IMR-90 (cell line): ENCODE measurements around the gene RARRES2. TPM values are rescaled to one million over a fixed set of nuclear protein-coding genes. Genes with fewer than 3 reads are reported as not detected.

ENCODE experiments used
- ATAC-seq: fragments of 200-7000 bp; cut with Tn5 transposase; 2 replicates; pipeline ENCODE4 v1.9.1; 2020; ENCODE audit warnings: low read depth, mild to moderate bottlenecking, moderate library complexity
- BruUV-seq: library from RNA; stranded (reverse); fragments of 400-500 nt; replicated peaks from 2 replicates; lab custom pipeline; 2021; lab: Mats Ljungman, UMichigan
- CTCF ChIA-PET: fragments of 300-600 bp; formaldehyde crosslinking; extraction: SDS; loops from one replicate; lab custom pipeline; 2021; ENCODE audit warnings: antibody characterized with exemption; lab: Yijun Ruan, JAX
- POLR2A ChIA-PET: fragments of 300-600 bp; sonication (Branson Sonifier 250); formaldehyde crosslinking; loops from one replicate; lab custom pipeline; 2022; ENCODE audit warnings: antibody characterized with exemption; ENCODE audit not compliant: unreplicated experiment; lab: Charles Lee
- DNase-seq: peaks from one replicate; pipeline ENCODE4 v3.0.0; 2013
- H2AFZ ChIP-seq: replicated peaks from 2 replicates; pipeline ENCODE3; 2013; ENCODE audit warnings: low read length, mild to moderate bottlenecking; ENCODE audit not compliant: poor library complexity
- H2AK5ac ChIP-seq: 2 replicates; pipeline ENCODE4 v1.6.1; 2013; ENCODE audit warnings: low read depth, low read length, inconsistent platforms
- H2AK9ac ChIP-seq: replicated peaks from 2 replicates; pipeline ENCODE3; 2013; ENCODE audit warnings: mild to moderate bottlenecking, low read depth, low read length, moderate library complexity; ENCODE audit not compliant: poor library complexity
- H2BK120ac ChIP-seq: 2 replicates; pipeline ENCODE4 v1.6.1; 2013; ENCODE audit warnings: low read depth, low read length, inconsistent platforms
- H2BK15ac ChIP-seq: 3 replicates; pipeline ENCODE4 v1.6.1; 2013; ENCODE audit warnings: low read depth, low read length, inconsistent platforms
- H2BK20ac ChIP-seq: 2 replicates; pipeline ENCODE4 v1.6.1; 2013; ENCODE audit warnings: low read depth, mild to moderate bottlenecking, inconsistent platforms, low read length, moderate library complexity
- H2BK5ac ChIP-seq: 2 replicates; pipeline ENCODE4 v1.6.1; 2013; ENCODE audit warnings: mild to moderate bottlenecking, low read depth, low read length, inconsistent platforms; ENCODE audit not compliant: poor library complexity, severe bottlenecking
- H3K14ac ChIP-seq: replicated peaks from 2 replicates; pipeline ENCODE4 v1.6.1; 2013; ENCODE audit warnings: low read depth, low read length, inconsistent platforms
- H3K18ac ChIP-seq: 2 replicates; pipeline ENCODE4 v1.6.1; 2013; ENCODE audit warnings: low read depth, low read length, control low read depth
- H3K23ac ChIP-seq: 2 replicates; pipeline ENCODE4 v1.6.1; 2013; ENCODE audit warnings: low read depth, low read length, inconsistent platforms
- H3K27ac ChIP-seq: 2 replicates; pipeline ENCODE4 v1.5.1; 2013; ENCODE audit warnings: mild to moderate bottlenecking, control low read depth, low read length; ENCODE audit not compliant: insufficient read depth
- H3K27me3 ChIP-seq: 2 replicates; pipeline ENCODE4 v1.6.1; 2013; ENCODE audit warnings: low read length; ENCODE audit not compliant: control insufficient read depth, insufficient read depth
- H3K36me3 ChIP-seq: 2 replicates; pipeline ENCODE4 v1.6.1; 2013; ENCODE audit warnings: low read length, mixed read lengths; ENCODE audit not compliant: control insufficient read depth, insufficient read depth
- H3K4ac ChIP-seq: 2 replicates; pipeline ENCODE4 v1.6.1; 2013; ENCODE audit warnings: low read depth, low read length, inconsistent platforms
- H3K4me1 ChIP-seq: 2 replicates; pipeline ENCODE4 v1.6.1; 2013; ENCODE audit warnings: low read length, mixed read lengths; ENCODE audit not compliant: control insufficient read depth, insufficient read depth
- H3K4me2 ChIP-seq: 2 replicates; pipeline ENCODE4 v1.6.1; 2013; ENCODE audit warnings: low read depth, mild to moderate bottlenecking, control low read depth, low read length, moderate library complexity
- H3K4me3 ChIP-seq: 2 replicates; pipeline ENCODE4 v1.5.1; 2013; ENCODE audit warnings: low read depth, mild to moderate bottlenecking, control low read depth, low read length, moderate library complexity; ENCODE audit not compliant: insufficient read depth
- H3K56ac ChIP-seq: 2 replicates; pipeline ENCODE4 v1.6.1; 2013; ENCODE audit warnings: low read length, inconsistent platforms; ENCODE audit not compliant: insufficient read depth; ENCODE audit errors: extremely low read depth
- H3K79me1 ChIP-seq, 2 experiments: 2 replicates each; pipeline ENCODE4 v1.6.1; 2013; ENCODE audit warnings: low read length in 2 of 2, inconsistent platforms in 1 of 2, low read depth in 1 of 2
- H3K9ac ChIP-seq: 2 replicates; pipeline ENCODE4 v1.6.1; 2013; ENCODE audit warnings: low read depth, low read length, control low read depth
- H3K9me1 ChIP-seq: 2 replicates; pipeline ENCODE4 v1.6.1; 2013; ENCODE audit warnings: low read length, inconsistent platforms; ENCODE audit not compliant: insufficient read depth
- H3K9me3 ChIP-seq: 2 replicates; pipeline ENCODE4 v1.6.1; 2013; ENCODE audit warnings: low read length; ENCODE audit not compliant: control insufficient read depth, insufficient read depth
- H4K20me1 ChIP-seq: 2 replicates; pipeline ENCODE4 v1.6.1; 2013; ENCODE audit warnings: low read length, inconsistent platforms; ENCODE audit not compliant: insufficient read depth
- H4K5ac ChIP-seq: 2 replicates; pipeline ENCODE4 v1.6.1; 2013; ENCODE audit warnings: mild to moderate bottlenecking, low read depth, low read length, control low read depth
- H4K8ac ChIP-seq, 2 experiments: 2 replicates each; pipeline ENCODE4 v1.6.1; 2013; ENCODE audit warnings: low read depth in 2 of 2, low read length in 2 of 2, control low read depth in 1 of 2, inconsistent platforms in 1 of 2
- H4K91ac ChIP-seq: 2 replicates; pipeline ENCODE4 v1.6.1; 2013; ENCODE audit warnings: low read depth, low read length, inconsistent platforms; ENCODE audit not compliant: insufficient read depth
- BHLHE40 ChIP-seq: fragments of 150-350 bp; IDR thresholded peaks from 2 replicates; pipeline ENCODE4 v1.6.1; 2016; ENCODE audit warnings: mild to moderate bottlenecking, low read depth, low read length
- CEBPB ChIP-seq: IDR thresholded peaks from 2 replicates; pipeline ENCODE4 v1.6.1; 2012; ENCODE audit warnings: low read depth, low read length, improper control_type of control experiment
- ELK1 ChIP-seq: fragments of 150-350 bp; IDR thresholded peaks from 2 replicates; pipeline ENCODE4 v1.6.1; 2016; ENCODE audit warnings: low read depth, mild to moderate bottlenecking, low read length, moderate library complexity, borderline replicate concordance
- FOS ChIP-seq: fragments of 150-350 bp; IDR thresholded peaks from 2 replicates; pipeline ENCODE4 v1.6.1; 2016; ENCODE audit warnings: low read depth, low read length
- MXI1 ChIP-seq: IDR thresholded peaks from 2 replicates; pipeline ENCODE4 v1.6.1; 2012; ENCODE audit warnings: low read depth, mild to moderate bottlenecking, low read length, moderate library complexity, borderline replicate concordance
- RCOR1 ChIP-seq: IDR thresholded peaks from 2 replicates; pipeline ENCODE4 v1.6.1; 2012; ENCODE audit warnings: mild to moderate bottlenecking, low read length, improper control_type of control experiment; ENCODE audit not compliant: insufficient replicate concordance
- SMC3 ChIP-seq: fragments of 150-350 bp; IDR thresholded peaks from 2 replicates; pipeline ENCODE4 v1.6.1; 2016; ENCODE audit warnings: low read depth, mild to moderate bottlenecking, antibody characterized with exemption, low read length, moderate library complexity
- WGBS, 2 experiments: methylation state at CpG; one replicate each; pipeline versions ENCODE4 v1.1.5 to v1.1.7; 2013; ENCODE audit warnings: missing lambda C conversion rate in 2 of 2; ENCODE audit not compliant: insufficient read length in 1 of 2; ENCODE audit errors: extremely low coverage in 2 of 2; 5-methylcytosine and 5-hydroxymethylcytosine counted together
- dilution Hi-C: fragments of 300-500 bp; cut with HindIII; formaldehyde crosslinking; loops from one replicate; pipeline ENCODE4 v1.14.3; 2018; ENCODE audit warnings: low sequenced_read_pairs; ENCODE audit not compliant: unreplicated experiment
- in situ Hi-C: fragments of 300-500 bp; cut with MboI; formaldehyde crosslinking; loops from 3 replicates; pipeline ENCODE4 v1.14.3; 2019; ENCODE audit warnings: low sequenced_read_pairs, inconsistent platforms, mixed read lengths
- intact Hi-C: fragments of 100-400 bp; cut with micrococcal nuclease; formaldehyde crosslinking; loops from 2 replicates; pipeline ENCODE4 v1.10.0; 2022
- polyA plus RNA-seq, 3 experiments: library from polyadenylated mRNA; depleted of rRNA; stranded (reverse); fragments of >200 nt; gene quantifications; 2 replicates each; pipeline ENCODE4 v1.2.3, GENCODE V29; 2012; ENCODE audit warnings: low replicate concordance in 1 of 3
- total RNA-seq: library from RNA; depleted of rRNA; stranded (reverse); fragments of >200 nt; gene quantifications from 2 replicates; pipeline ENCODE4 v1.2.3, GENCODE V29; 2012

The RARRES2 gene
- total and polyA plus RNA-seq, 2 of the 4 experiments (the other 2 are of a cell fraction) = 1.6 TPM; not detected in 1

GRCh38 chr7:150381785-150382122, 40.3 kb upstream of the RARRES2 start:
- Histone ChIP-seq H4K8ac (no peak overlapping the region), H3K23ac (no peak overlapping the region), H2AK5ac (no peak overlapping the region), H3K4me1 (peaks cover 10% of the 10 kb centered on the region), H3K4ac (no peak overlapping the region), H3K79me1 (peaks cover 21 to 47% of the 10 kb centered on the region in 2 experiments), H3K9ac (no peak overlapping the region), H3K4me3 (no peak overlapping the region), H3K27me3 (no peaks in the 10 kb centered on the region), H2BK20ac (no peak overlapping the region), H3K9me3 (no peaks in the 10 kb centered on the region), H2BK15ac (no peak overlapping the region), H3K27ac (no peak overlapping the region), H3K9me1 (peaks cover 14% of the 10 kb centered on the region; the same call in 1 of the 2 replicates), H3K14ac (no peak overlapping the region), H4K5ac (no peak overlapping the region), H3K4me2 (no peak overlapping the region), H2AFZ (no peak overlapping the region), H3K36me3 (peaks cover 2% of the 10 kb centered on the region; the same call in 1 of the 2 replicates), H4K91ac (no peak overlapping the region), H3K56ac (no peak overlapping the region), H3K18ac (no peak overlapping the region), H4K20me1 (peaks cover 7% of the 10 kb centered on the region; the same call in 1 of the 2 replicates), H2AK9ac (no peak overlapping the region), H2BK5ac (no peak overlapping the region), H2BK120ac (no peak overlapping the region)
- ChIA-PET CTCF (no interaction called here), POLR2A (no interaction called here)
- dilution Hi-C loops (no loop called here), in situ Hi-C loops (no loop called here), intact Hi-C loops (no loop called here)
- no peak for ATAC-seq
- TF ChIP-seq SMC3 = no peak
- no peak for TF ChIP-seq FOS
- TF ChIP-seq ELK1 = no peak
- TF ChIP-seq BHLHE40 = no peak
- TF ChIP-seq RCOR1 = no peak
- TF ChIP-seq MXI1 = no peak
- TF ChIP-seq CEBPB = no peak
- no peak for DNase-seq
- no TSS peak for BruUV-seq
- WGBS, 2 experiments = no CpG with 5 or more reads among the region's 1 CpG
